SK-N-SH treated with all-trans-retinoic acid at 6 μM for 48 hours (cell line): Measurements from ENCODE around the gene CHST4.

Experiments used
- ATAC-seq: fragments of 200-7000 bp; cut with Tn5 transposase; 3 replicates; pipeline ENCODE4 v1.9.1; 2020; ENCODE audit warnings: mild to moderate bottlenecking, moderate library complexity
- ARNTL ChIP-seq: fragments of 450-650 bp; formaldehyde crosslinking; IDR thresholded peaks from 2 replicates; pipeline ENCODE4 v1.5.0; 2020; ENCODE audit warnings: low read depth, mild to moderate bottlenecking, moderate library complexity, borderline replicate concordance
- BACH2 ChIP-seq: fragments of 250-450 bp; sonication (Bioruptor Pico); IDR thresholded peaks from 2 replicates; pipeline ENCODE4 v1.9.0; 2021; ENCODE audit warnings: mild to moderate bottlenecking, borderline replicate concordance
- CREB5 ChIP-seq: fragments of 250-450 bp; sonication (Bioruptor Pico); IDR thresholded peaks from 2 replicates; pipeline ENCODE4 v1.5.1; 2020; ENCODE audit warnings: low read depth, mild to moderate bottlenecking, moderate library complexity
- CSDC2 ChIP-seq: fragments of 250-450 bp; sonication (Bioruptor Pico); IDR thresholded peaks from 2 replicates; pipeline ENCODE4 v1.5.0; 2020; ENCODE audit warnings: mild to moderate bottlenecking, moderate library complexity
- CSRNP3 ChIP-seq: fragments of 250-450 bp; sonication (Bioruptor Pico); IDR thresholded peaks from 2 replicates; pipeline ENCODE4 v1.5.1; 2021; ENCODE audit warnings: mild to moderate bottlenecking, moderate library complexity
- ESRRG ChIP-seq: fragments of 250-450 bp; sonication (Bioruptor Pico); IDR thresholded peaks from 2 replicates; pipeline ENCODE4 v1.6.1; 2021; ENCODE audit warnings: mild to moderate bottlenecking
- GLIS3 ChIP-seq: fragments of 250-450 bp; sonication (Bioruptor Pico); IDR thresholded peaks from 2 replicates; pipeline ENCODE4 v1.5.0; 2020; ENCODE audit warnings: mild to moderate bottlenecking, moderate library complexity
- ISL1 ChIP-seq: fragments of 250-450 bp; sonication (Bioruptor Pico); IDR thresholded peaks from 2 replicates; pipeline ENCODE4 v2.1.2; 2022; ENCODE audit warnings: mild to moderate bottlenecking, moderate library complexity
- OSR1 ChIP-seq: fragments of 250-450 bp; sonication (Bioruptor Pico); IDR thresholded peaks from 2 replicates; pipeline ENCODE4 v1.8.0; 2022; ENCODE audit warnings: moderate library complexity, mild to moderate bottlenecking, inconsistent platforms
- PATZ1 ChIP-seq: fragments of 250-450 bp; sonication (Bioruptor Pico); IDR thresholded peaks from 2 replicates; pipeline ENCODE4 v1.8.0; 2020; ENCODE audit warnings: mild to moderate bottlenecking, moderate library complexity, borderline replicate concordance
- POU6F1 ChIP-seq: fragments of 250-450 bp; sonication (Bioruptor Pico); IDR thresholded peaks from 2 replicates; pipeline ENCODE4 v1.8.0; 2021; ENCODE audit warnings: low read depth, mild to moderate bottlenecking, moderate library complexity, borderline replicate concordance
- PPARA ChIP-seq: fragments of 250-450 bp; sonication (Bioruptor Pico); IDR thresholded peaks from 2 replicates; pipeline ENCODE4 v1.5.0; 2020; ENCODE audit warnings: mild to moderate bottlenecking, borderline replicate concordance
- RARB ChIP-seq: fragments of 250-450 bp; sonication (Bioruptor Pico); IDR thresholded peaks from 2 replicates; pipeline ENCODE4 v1.8.0; 2021; ENCODE audit warnings: mild to moderate bottlenecking, moderate library complexity
- SNAI2 ChIP-seq: fragments of 250-450 bp; sonication (Bioruptor Pico); IDR thresholded peaks from 2 replicates; pipeline ENCODE4 v1.5.0; 2020; ENCODE audit warnings: mild to moderate bottlenecking, moderate library complexity
- TCF4 ChIP-seq: fragments of 250-450 bp; sonication (Bioruptor Pico); IDR thresholded peaks from 2 replicates; pipeline ENCODE4 v1.8.0; 2021; ENCODE audit warnings: mild to moderate bottlenecking, moderate library complexity, borderline replicate concordance
- TOX ChIP-seq: fragments of 250-450 bp; sonication (Bioruptor Pico); IDR thresholded peaks from 2 replicates; pipeline ENCODE4 v1.8.0; 2021; ENCODE audit warnings: mild to moderate bottlenecking, moderate library complexity, borderline replicate concordance
- TSHZ2 ChIP-seq: fragments of 250-450 bp; sonication (Bioruptor Pico); IDR thresholded peaks from 2 replicates; pipeline ENCODE4 v1.5.0; 2020; ENCODE audit warnings: mild to moderate bottlenecking, moderate library complexity
- ZC3H10 ChIP-seq: fragments of 250-450 bp; sonication (Bioruptor Pico); IDR thresholded peaks from 2 replicates; pipeline ENCODE4 v1.5.1; 2021; ENCODE audit warnings: mild to moderate bottlenecking, moderate library complexity
- ZFP3 ChIP-seq: fragments of 250-450 bp; sonication (Bioruptor Pico); IDR thresholded peaks from 2 replicates; pipeline ENCODE4 v1.5.0; 2020; ENCODE audit warnings: mild to moderate bottlenecking, moderate library complexity
- ZFP30 ChIP-seq: fragments of 450-650 bp; formaldehyde crosslinking; IDR thresholded peaks from 2 replicates; pipeline ENCODE4 v1.5.0; 2022; ENCODE audit warnings: mild to moderate bottlenecking, moderate library complexity
- ZNF565 ChIP-seq: fragments of 450-650 bp; formaldehyde crosslinking; conservative IDR thresholded peaks from 2 replicates; pipeline ENCODE4 v1.5.0; 2020; ENCODE audit warnings: low read depth, mild to moderate bottlenecking, moderate library complexity
- ZNF70 ChIP-seq: fragments of 450-650 bp; formaldehyde crosslinking; IDR thresholded peaks from 2 replicates; pipeline ENCODE4 v1.5.0; 2020; ENCODE audit warnings: mild to moderate bottlenecking, moderate library complexity
- ZNF8 ChIP-seq: fragments of 450-650 bp; formaldehyde crosslinking; IDR thresholded peaks from 2 replicates; pipeline ENCODE4 v1.5.0; 2020; ENCODE audit warnings: mild to moderate bottlenecking, moderate library complexity

CHST4 gene

GRCh38 chr16:71489122-71489521 is 37.1 kb upstream of the CHST4 start, which contains the start of gene ZNF19:
ZNF19 (minus strand) TSS chr16:71489324; CDS start chr16:71482114, 7,210 bp downstream.
- TF ChIP-seq ESRRG (CRISPR knock-in tag) (no peak), ZFP30 (CRISPR knock-in tag) (no peak), ZNF565 (CRISPR knock-in tag) (no peak), CSDC2 (CRISPR knock-in tag) (no peak), ZNF70 (CRISPR knock-in tag) (no peak)
- no peak for ATAC-seq

- TF ChIP-seq ZFP30 (CRISPR knock-in tag) (no peak), ZFP3 (no peak), ZNF565 (CRISPR knock-in tag) (no peak), ZNF70 (CRISPR knock-in tag) (no peak), ESRRG (CRISPR knock-in tag) (no peak), RARB (CRISPR knock-in tag) (no peak), TOX (CRISPR knock-in tag) (no peak), ZC3H10 (CRISPR knock-in tag) (no peak), CREB5 (CRISPR knock-in tag) (no peak), TCF4 (no peak), CSRNP3 (CRISPR knock-in tag) (no peak), ISL1 (CRISPR knock-in tag) (no peak), POU6F1 (no peak), GLIS3 (no peak), OSR1 (no peak), PATZ1 (no peak), ARNTL (CRISPR knock-in tag) (no peak), SNAI2 (no peak), PPARA (CRISPR knock-in tag) (no peak), TSHZ2 (no peak)
- TF ChIP-seq, all 23 proteins: peak for 0
- ATAC-seq, result no peak
Observed at GRCh38 chr16:71490361-71490760, 35.9 kb upstream of the CHST4 start.

GRCh38 chr16:71491054-71491453 is 35.2 kb upstream of the CHST4 start:
- TF ChIP-seq BACH2 (no peak), ZFP30 (CRISPR knock-in tag) (no peak), TOX (CRISPR knock-in tag) (no peak), ZNF8 (no peak), CSDC2 (CRISPR knock-in tag) (no peak), ESRRG (CRISPR knock-in tag) (no peak), RARB (CRISPR knock-in tag) (no peak), ISL1 (CRISPR knock-in tag) (no peak), PPARA (CRISPR knock-in tag) (no peak), OSR1 (no peak), ARNTL (CRISPR knock-in tag) (no peak), CSRNP3 (CRISPR knock-in tag) (no peak), POU6F1 (no peak), CREB5 (CRISPR knock-in tag) (no peak), GLIS3 (no peak), ZNF565 (CRISPR knock-in tag) (no peak), ZFP3 (no peak), ZC3H10 (CRISPR knock-in tag) (no peak), SNAI2 (no peak), ZNF70 (CRISPR knock-in tag) (no peak)

More at GRCh38 chr16:71491054-71491453, 35.2 kb upstream of the CHST4 start:
- no peak for ATAC-seq
